CD4-positive, alpha-beta T cell treated with Interleukin-10 for 1 hour (primary cell): ENCODE measurements around the gene OGFOD2.
A peak's percentile ranks its signal among the peaks of the same experiment; 100 is the strongest.
"Not testable (repeated sequence)": the region's sequence is repeated elsewhere in the genome, so short reads cannot be mapped to it uniquely, and the experiment has no call there.

ENCODE experiments used
- DNase-seq: peaks from one replicate; pipeline ENCODE4 v3.0.0-alpha.2; 2020

Gene OGFOD2

GRCh38 chr12:122974892-122975789, at the start of gene OGFOD2:
TSS of gene OGFOD2 (plus strand) at chr12:122975244. CDS start at chr12:122975252, 8 bp downstream.
- peak; percentile 94 for DNase-seq

- DNase-seq, result no peak
Observed at GRCh38 chr12:122927756-122928403, 47.2 kb upstream of the OGFOD2 start.

GRCh38 chr12:122928404-122929147, 46.5 kb upstream of the OGFOD2 start:
- DNase-seq, result no peak

- DNase-seq, result no peak
Observed at GRCh38 chr12:122929148-122929538, 45.9 kb upstream of the OGFOD2 start.

- no peak for DNase-seq
Observed at GRCh38 chr12:122929812-122930211, 45.2 kb upstream of the OGFOD2 start.

GRCh38 chr12:122932207-122932606, 42.8 kb upstream of the OGFOD2 start:
- DNase-seq, result no peak

GRCh38 chr12:122934722-122935121, 40.3 kb upstream of the OGFOD2 start:
- DNase-seq, result no peak

- DNase-seq, result no peak
Observed at GRCh38 chr12:122935318-122935717, 39.7 kb upstream of the OGFOD2 start.

- no peak for DNase-seq
Observed at GRCh38 chr12:122937622-122938091, 37.4 kb upstream of the OGFOD2 start.

- no peak for DNase-seq
Observed at GRCh38 chr12:122939125-122939524, 35.9 kb upstream of the OGFOD2 start.

GRCh38 chr12:122941351-122941750, 33.7 kb upstream of the OGFOD2 start:
- DNase-seq, result not testable (repeated sequence)

GRCh38 chr12:122942637-122943036, 32.4 kb upstream of the OGFOD2 start:
- no peak for DNase-seq

GRCh38 chr12:122943196-122943595, 31.8 kb upstream of the OGFOD2 start:
- DNase-seq, result no peak

- no peak for DNase-seq
Observed at GRCh38 chr12:122944605-122945592, 30.1 kb upstream of the OGFOD2 start.

GRCh38 chr12:122946690-122947341, 28.2 kb upstream of the OGFOD2 start:
- peak; percentile 55 for DNase-seq

- DNase-seq, result no peak
Observed at GRCh38 chr12:122947352-122947792, 27.7 kb upstream of the OGFOD2 start.

GRCh38 chr12:122948605-122949004, 26.4 kb upstream of the OGFOD2 start:
- DNase-seq, result no peak

GRCh38 chr12:122949405-122949804, 25.6 kb upstream of the OGFOD2 start:
- DNase-seq, result no peak

GRCh38 chr12:122949816-122950675, 25.0 kb upstream of the OGFOD2 start:
- no peak for DNase-seq

- no peak for DNase-seq
Observed at GRCh38 chr12:122951406-122951805, 23.6 kb upstream of the OGFOD2 start.
